Measurements from ENCODE around the gene YPEL2. TPM values are rescaled to one million over a fixed set of nuclear protein-coding genes. Genes with fewer than 3 reads are reported as not detected.

The YPEL2 gene
- total RNA-seq, 1 experiment from 2014 or later: 2.2 TPM

DNA sequence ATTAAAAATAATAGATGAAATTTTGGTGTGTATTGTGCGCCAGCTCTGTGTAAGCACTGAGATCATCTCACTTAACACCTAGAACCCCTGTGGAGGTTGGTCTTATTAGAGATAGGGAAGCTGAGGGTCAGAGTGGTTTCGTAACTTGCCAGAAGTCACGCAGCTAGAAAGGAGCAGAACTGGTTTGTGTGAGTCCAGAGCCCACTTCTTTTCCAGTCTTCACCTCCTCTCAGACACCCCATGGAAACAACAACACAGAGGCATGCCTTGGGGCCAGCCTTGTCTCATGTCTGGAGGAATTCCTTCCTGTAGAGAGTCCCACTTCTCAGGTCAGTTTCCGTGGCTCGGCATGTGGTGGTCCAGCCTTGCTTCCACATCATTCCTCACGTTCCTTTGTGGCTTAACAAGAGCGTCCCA, 16.5 kb downstream of the YPEL2 start:
- TF ChIP-seq, protein P1, sequence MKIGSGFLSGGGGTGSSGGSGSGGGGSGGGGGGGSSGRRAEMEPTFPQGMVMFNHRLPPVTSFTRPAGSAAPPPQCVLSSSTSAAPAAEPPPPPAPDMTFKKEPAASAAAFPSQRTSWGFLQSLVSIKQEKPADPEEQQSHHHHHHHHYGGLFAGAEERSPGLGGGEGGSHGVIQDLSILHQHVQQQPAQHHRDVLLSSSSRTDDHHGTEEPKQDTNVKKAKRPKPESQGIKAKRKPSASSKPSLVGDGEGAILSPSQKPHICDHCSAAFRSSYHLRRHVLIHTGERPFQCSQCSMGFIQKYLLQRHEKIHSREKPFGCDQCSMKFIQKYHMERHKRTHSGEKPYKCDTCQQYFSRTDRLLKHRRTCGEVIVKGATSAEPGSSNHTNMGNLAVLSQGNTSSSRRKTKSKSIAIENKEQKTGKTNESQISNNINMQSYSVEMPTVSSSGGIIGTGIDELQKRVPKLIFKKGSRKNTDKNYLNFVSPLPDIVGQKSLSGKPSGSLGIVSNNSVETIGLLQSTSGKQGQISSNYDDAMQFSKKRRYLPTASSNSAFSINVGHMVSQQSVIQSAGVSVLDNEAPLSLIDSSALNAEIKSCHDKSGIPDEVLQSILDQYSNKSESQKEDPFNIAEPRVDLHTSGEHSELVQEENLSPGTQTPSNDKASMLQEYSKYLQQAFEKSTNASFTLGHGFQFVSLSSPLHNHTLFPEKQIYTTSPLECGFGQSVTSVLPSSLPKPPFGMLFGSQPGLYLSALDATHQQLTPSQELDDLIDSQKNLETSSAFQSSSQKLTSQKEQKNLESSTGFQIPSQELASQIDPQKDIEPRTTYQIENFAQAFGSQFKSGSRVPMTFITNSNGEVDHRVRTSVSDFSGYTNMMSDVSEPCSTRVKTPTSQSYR (CRISPR knock-in tag; IDR thresholded peaks at IDR 0.05): no peak
- TF ChIP-seq, protein P2, sequence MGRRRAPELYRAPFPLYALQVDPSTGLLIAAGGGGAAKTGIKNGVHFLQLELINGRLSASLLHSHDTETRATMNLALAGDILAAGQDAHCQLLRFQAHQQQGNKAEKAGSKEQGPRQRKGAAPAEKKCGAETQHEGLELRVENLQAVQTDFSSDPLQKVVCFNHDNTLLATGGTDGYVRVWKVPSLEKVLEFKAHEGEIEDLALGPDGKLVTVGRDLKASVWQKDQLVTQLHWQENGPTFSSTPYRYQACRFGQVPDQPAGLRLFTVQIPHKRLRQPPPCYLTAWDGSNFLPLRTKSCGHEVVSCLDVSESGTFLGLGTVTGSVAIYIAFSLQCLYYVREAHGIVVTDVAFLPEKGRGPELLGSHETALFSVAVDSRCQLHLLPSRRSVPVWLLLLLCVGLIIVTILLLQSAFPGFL (CRISPR knock-in tag; IDR thresholded peaks at IDR 0.05; ENCODE audit: borderline replicate concordance): no peak
- no peak for TF ChIP-seq SOX15 (CRISPR knock-in tag; IDR thresholded peaks at IDR 0.05)
- TF ChIP-seq, protein P3, sequence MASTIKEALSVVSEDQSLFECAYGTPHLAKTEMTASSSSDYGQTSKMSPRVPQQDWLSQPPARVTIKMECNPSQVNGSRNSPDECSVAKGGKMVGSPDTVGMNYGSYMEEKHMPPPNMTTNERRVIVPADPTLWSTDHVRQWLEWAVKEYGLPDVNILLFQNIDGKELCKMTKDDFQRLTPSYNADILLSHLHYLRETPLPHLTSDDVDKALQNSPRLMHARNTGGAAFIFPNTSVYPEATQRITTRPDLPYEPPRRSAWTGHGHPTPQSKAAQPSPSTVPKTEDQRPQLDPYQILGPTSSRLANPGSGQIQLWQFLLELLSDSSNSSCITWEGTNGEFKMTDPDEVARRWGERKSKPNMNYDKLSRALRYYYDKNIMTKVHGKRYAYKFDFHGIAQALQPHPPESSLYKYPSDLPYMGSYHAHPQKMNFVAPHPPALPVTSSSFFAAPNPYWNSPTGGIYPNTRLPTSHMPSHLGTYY (CRISPR knock-in tag; IDR thresholded peaks at IDR 0.05): no peak
- no peak for TF ChIP-seq SMAD3 (CRISPR knock-in tag; IDR thresholded peaks at IDR 0.05; ENCODE audit: borderline replicate concordance)
- TF ChIP-seq FOXJ3 (CRISPR knock-in tag; IDR thresholded peaks at IDR 0.05; ENCODE audit: borderline replicate concordance): no peak
- TF ChIP-seq, protein P4, sequence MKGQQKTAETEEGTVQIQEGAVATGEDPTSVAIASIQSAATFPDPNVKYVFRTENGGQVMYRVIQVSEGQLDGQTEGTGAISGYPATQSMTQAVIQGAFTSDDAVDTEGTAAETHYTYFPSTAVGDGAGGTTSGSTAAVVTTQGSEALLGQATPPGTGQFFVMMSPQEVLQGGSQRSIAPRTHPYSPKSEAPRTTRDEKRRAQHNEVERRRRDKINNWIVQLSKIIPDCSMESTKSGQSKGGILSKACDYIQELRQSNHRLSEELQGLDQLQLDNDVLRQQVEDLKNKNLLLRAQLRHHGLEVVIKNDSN (CRISPR knock-in tag; IDR thresholded peaks at IDR 0.05): no peak
- no peak for TF ChIP-seq FOXK1 (CRISPR knock-in tag; IDR thresholded peaks at IDR 0.05)
- TF ChIP-seq ZNF263 (CRISPR knock-in tag; IDR thresholded peaks at IDR 0.05; ENCODE audit: low read depth): no peak
- TF ChIP-seq ELF4 (CRISPR knock-in tag; IDR thresholded peaks at IDR 0.05; ENCODE audit: low read depth): no peak
- TF ChIP-seq RELA (CRISPR knock-in tag; IDR thresholded peaks at IDR 0.05; ENCODE audit: borderline replicate concordance): no peak
- TF ChIP-seq, protein P5, sequence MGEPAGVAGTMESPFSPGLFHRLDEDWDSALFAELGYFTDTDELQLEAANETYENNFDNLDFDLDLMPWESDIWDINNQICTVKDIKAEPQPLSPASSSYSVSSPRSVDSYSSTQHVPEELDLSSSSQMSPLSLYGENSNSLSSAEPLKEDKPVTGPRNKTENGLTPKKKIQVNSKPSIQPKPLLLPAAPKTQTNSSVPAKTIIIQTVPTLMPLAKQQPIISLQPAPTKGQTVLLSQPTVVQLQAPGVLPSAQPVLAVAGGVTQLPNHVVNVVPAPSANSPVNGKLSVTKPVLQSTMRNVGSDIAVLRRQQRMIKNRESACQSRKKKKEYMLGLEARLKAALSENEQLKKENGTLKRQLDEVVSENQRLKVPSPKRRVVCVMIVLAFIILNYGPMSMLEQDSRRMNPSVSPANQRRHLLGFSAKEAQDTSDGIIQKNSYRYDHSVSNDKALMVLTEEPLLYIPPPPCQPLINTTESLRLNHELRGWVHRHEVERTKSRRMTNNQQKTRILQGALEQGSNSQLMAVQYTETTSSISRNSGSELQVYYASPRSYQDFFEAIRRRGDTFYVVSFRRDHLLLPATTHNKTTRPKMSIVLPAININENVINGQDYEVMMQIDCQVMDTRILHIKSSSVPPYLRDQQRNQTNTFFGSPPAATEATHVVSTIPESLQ (CRISPR knock-in tag; IDR thresholded peaks at IDR 0.05): no peak
- TF ChIP-seq MXD4 (CRISPR knock-in tag; IDR thresholded peaks at IDR 0.05; ENCODE audit: borderline replicate concordance): no peak
- no peak for TF ChIP-seq ESRRA (CRISPR knock-in tag; IDR thresholded peaks at IDR 0.05; ENCODE audit: borderline replicate concordance)
- TF ChIP-seq, protein P6, sequence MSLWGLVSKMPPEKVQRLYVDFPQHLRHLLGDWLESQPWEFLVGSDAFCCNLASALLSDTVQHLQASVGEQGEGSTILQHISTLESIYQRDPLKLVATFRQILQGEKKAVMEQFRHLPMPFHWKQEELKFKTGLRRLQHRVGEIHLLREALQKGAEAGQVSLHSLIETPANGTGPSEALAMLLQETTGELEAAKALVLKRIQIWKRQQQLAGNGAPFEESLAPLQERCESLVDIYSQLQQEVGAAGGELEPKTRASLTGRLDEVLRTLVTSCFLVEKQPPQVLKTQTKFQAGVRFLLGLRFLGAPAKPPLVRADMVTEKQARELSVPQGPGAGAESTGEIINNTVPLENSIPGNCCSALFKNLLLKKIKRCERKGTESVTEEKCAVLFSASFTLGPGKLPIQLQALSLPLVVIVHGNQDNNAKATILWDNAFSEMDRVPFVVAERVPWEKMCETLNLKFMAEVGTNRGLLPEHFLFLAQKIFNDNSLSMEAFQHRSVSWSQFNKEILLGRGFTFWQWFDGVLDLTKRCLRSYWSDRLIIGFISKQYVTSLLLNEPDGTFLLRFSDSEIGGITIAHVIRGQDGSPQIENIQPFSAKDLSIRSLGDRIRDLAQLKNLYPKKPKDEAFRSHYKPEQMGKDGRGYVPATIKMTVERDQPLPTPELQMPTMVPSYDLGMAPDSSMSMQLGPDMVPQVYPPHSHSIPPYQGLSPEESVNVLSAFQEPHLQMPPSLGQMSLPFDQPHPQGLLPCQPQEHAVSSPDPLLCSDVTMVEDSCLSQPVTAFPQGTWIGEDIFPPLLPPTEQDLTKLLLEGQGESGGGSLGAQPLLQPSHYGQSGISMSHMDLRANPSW (CRISPR knock-in tag; conservative IDR thresholded peaks at IDR 0.05; ENCODE audit: low read depth): no peak
- TF ChIP-seq, protein P7, sequence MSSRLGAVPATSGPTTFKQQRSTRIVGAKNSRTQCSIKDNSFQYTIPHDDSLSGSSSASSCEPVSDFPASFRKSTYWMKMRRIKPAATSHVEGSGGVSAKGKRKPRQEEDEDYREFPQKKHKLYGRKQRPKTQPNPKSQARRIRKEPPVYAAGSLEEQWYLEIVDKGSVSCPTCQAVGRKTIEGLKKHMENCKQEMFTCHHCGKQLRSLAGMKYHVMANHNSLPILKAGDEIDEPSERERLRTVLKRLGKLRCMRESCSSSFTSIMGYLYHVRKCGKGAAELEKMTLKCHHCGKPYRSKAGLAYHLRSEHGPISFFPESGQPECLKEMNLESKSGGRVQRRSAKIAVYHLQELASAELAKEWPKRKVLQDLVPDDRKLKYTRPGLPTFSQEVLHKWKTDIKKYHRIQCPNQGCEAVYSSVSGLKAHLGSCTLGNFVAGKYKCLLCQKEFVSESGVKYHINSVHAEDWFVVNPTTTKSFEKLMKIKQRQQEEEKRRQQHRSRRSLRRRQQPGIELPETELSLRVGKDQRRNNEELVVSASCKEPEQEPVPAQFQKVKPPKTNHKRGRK (CRISPR knock-in tag; IDR thresholded peaks at IDR 0.05; ENCODE audit: borderline replicate concordance): no peak
- TF ChIP-seq NR2C2 (CRISPR knock-in tag; IDR thresholded peaks at IDR 0.05): no peak
- no peak for TF ChIP-seq SMAD4 (CRISPR knock-in tag; IDR thresholded peaks at IDR 0.05)
- TF ChIP-seq JUN (CRISPR knock-in tag; IDR thresholded peaks at IDR 0.05): no peak
- TF ChIP-seq ZBTB21 (CRISPR knock-in tag; IDR thresholded peaks at IDR 0.05; ENCODE audit: borderline replicate concordance): no peak
- ChIA-PET POLR2A (interaction anchor here (0.7 kb wide), 1 partner anchor 18 kb away, joined by 4 read pairs; no protein-coding TSS in a partner anchor), CTCF (interaction anchor here (1.1 to 1.3 kb wide), 2 partner anchors 15 to 18 kb away, joined by 3 to 4 read pairs; no protein-coding TSS in a partner anchor)
- Mint-ChIP-seq H3K27ac (peak overlapping the region; percentile 17; the same call in 1 of the 2 replicates), H3K4me1 (peaks cover 14% of the 10 kb centered on the region), H3K27me3 (ENCODE audit: low read depth) (no peaks in the 10 kb centered on the region), H3K9me3 (no peaks in the 10 kb centered on the region), H3K36me3 (no peaks in the 10 kb centered on the region), H3K4me3 (no peak overlapping the region)
- ATAC-seq (peak; percentile 28; the same call in 1 of the 2 replicates), DNase-seq (ENCODE audit: low spot score) (no peak)

Data from WTC11 (cell line).